Measurements from ENCODE around the gene UFD1. TPM values are rescaled to one million over a fixed set of nuclear protein-coding genes. Genes with fewer than 3 reads are reported as not detected.
"Not testable (repeated sequence)": the region's sequence is repeated elsewhere in the genome, so short reads cannot be mapped to it uniquely, and the experiment has no call there.

UFD1 gene
- total and polyA plus RNA-seq, 2 experiments from 2014 or later = 23.4 to 77.3 TPM

DNA sequence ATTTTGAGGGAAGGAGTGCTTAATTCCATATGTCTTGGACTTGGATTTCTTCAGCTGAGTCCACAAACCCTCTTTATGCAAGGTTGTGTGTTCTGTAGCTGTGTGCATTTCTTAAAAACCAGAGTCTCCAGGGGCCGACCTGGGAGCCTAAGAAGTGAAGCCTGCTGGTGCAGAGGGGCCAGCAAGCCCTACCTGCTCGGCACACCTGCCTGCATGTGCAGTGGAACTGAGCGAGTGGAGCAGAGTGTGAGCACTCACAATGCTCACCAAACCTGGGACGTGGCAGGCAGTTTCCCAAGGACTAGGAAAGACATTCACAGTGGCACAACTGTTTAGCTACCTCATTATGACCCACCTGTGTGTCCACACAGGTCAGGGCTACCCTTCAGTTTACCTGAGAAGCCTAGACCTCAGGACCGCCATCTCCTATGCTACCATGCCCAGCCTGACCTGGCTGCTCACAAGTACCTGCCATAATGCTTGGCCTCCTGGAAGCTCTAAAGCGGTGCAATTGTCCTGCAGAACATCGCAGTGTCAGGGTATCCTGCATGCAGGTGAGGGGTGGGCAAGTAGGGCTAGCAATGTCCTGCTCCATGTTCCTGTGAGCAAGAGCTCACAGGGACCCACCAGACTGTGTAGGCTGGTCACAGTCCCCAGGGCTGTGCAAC is 35.3 kb downstream of the UFD1 start:
- no peak for DNase-seq (ENCODE audit: low read depth in 1 of 2, low spot score in 1 of 2)
- TF ChIP-seq CTCF (IDR thresholded peaks at IDR 0.05; ENCODE audit: low read depth, low read length) = no peak

GRCh38 chr22:19442166-19442565 is 36.8 kb downstream of the UFD1 start:
- H3K9me3 ChIP-seq (ENCODE audit: low read depth) = no peaks in the 10 kb centered on the region

More for the DNA sequence above, 35.3 kb downstream of the UFD1 start:
- H3K4me1 ChIP-seq (ENCODE audit: low read depth) = peaks cover 16% of the 10 kb centered on the region
- no peaks in the 10 kb centered on the region for H3K27me3 ChIP-seq
- H3K36me3 ChIP-seq = peaks cover 12% of the 10 kb centered on the region
- H3K27ac ChIP-seq = no peak overlapping the region
- H3K9me3 ChIP-seq (ENCODE audit: low read depth) = no peaks in the 10 kb centered on the region
- no peak overlapping the region for H3K4me3 ChIP-seq

DNA sequence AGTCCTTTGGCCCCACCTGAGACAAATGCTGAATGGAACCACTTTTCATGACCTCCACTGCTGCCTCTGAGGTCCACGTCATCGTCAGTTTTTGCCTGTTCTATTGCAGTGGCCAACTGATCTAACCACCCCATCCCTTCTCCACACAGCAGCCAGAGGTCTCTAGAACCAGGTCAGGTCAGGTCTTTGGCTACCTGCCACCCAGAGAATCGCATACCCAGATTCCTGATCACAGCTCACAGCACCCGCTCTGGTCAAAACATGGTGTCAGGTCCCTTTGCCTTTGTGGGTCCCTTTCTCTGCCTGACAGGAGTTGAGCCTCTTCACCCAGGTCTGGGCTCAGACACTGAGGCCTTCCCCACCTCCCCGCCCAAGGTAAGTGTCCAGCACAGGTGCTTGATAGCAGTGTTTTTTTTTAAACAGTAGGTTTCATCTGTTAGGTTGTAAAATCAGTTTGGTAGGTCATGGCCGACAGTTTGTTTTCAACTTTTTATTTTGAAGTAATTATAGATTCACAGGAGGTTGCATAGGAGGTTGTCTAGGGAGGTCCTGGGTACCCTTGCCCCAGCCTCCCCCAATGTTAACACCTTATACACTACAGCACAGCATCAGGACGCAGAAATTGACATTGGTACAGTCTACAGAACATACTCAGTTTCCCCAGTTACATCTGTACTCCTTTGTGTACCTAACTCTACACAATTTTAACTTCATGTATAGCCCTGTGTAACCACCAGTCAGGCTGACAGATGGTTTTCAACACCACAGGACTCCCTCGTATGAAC is 38.4 kb downstream of the UFD1 start:
- no peak for DNase-seq (ENCODE audit: low read depth in 1 of 2, low spot score in 1 of 2)
- H3K4me1 ChIP-seq (ENCODE audit: low read depth) = peaks cover 6% of the 10 kb centered on the region
- H3K27me3 ChIP-seq = no peaks in the 10 kb centered on the region
- H3K9me3 ChIP-seq (ENCODE audit: low read depth) = no peaks in the 10 kb centered on the region
- H3K27ac ChIP-seq = no peak overlapping the region
- peaks cover 16% of the 10 kb centered on the region for H3K36me3 ChIP-seq
- no peak for TF ChIP-seq CTCF (IDR thresholded peaks at IDR 0.05; ENCODE audit: low read depth, low read length)
- H3K4me3 ChIP-seq = no peak overlapping the region

More at GRCh38 chr22:19442166-19442565, 36.8 kb downstream of the UFD1 start:
- Histone ChIP-seq H3K27me3 (no peaks in the 10 kb centered on the region), H3K4me1 (ENCODE audit: low read depth) (peaks cover 11% of the 10 kb centered on the region), H3K4me3 (no peak overlapping the region), H3K36me3 (peaks cover 12% of the 10 kb centered on the region), H3K27ac (no peak overlapping the region)
- no peak for TF ChIP-seq CTCF (IDR thresholded peaks at IDR 0.05; ENCODE audit: low read depth, low read length)
- no peak for DNase-seq (ENCODE audit: low read depth in 1 of 2, low spot score in 1 of 2)

DNA sequence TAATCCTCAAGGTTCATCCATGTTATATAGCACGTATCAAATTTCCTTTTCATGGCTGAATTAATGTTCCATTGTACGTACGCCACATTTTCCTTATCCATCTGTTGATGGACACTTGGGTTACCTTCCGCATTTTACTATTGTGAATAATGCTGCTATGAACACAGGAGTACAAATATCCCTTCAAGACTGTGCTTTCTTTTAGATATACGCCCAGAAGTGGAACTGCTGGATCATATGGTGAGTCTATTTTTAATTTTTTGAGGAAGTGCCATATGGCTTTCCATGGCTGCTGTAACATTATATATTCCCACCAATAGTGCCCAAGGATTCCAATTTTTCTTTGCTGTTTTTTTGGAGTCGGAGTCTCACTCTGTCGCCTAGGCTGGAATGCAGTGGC is 40.7 kb downstream of the UFD1 start:
- H3K27ac ChIP-seq = no peak overlapping the region
- no peak for TF ChIP-seq CTCF (IDR thresholded peaks at IDR 0.05; ENCODE audit: low read depth, low read length)
- no peaks in the 10 kb centered on the region for H3K27me3 ChIP-seq
- no peak overlapping the region for H3K4me3 ChIP-seq
- peaks cover 18% of the 10 kb centered on the region for H3K36me3 ChIP-seq
- H3K9me3 ChIP-seq (ENCODE audit: low read depth) = no peaks in the 10 kb centered on the region
- DNase-seq (ENCODE audit: low read depth in 1 of 2, low spot score in 1 of 2) = no peak
- H3K4me1 ChIP-seq (ENCODE audit: low read depth) = peaks cover under 1% of the 10 kb centered on the region

- DNase-seq (ENCODE audit: low read depth in 1 of 2, low spot score in 1 of 2) = not testable (repeated sequence)
These were observed 42.4 kb downstream of the UFD1 start for GRCh38 chr22:19436444-19437161.

More at GRCh38 chr22:19436444-19437161, 42.4 kb downstream of the UFD1 start:
- H3K27me3 ChIP-seq; H3K9me3 ChIP-seq (ENCODE audit: low read depth); H3K4me1 ChIP-seq (ENCODE audit: low read depth); H3K4me3 ChIP-seq; H3K27ac ChIP-seq: not testable (repeated sequence)
- H3K36me3 ChIP-seq = peaks cover 18% of the 10 kb centered on the region
